ENCODE data around the gene LPP. TPM values are rescaled to one million over a fixed set of nuclear protein-coding genes. Genes with fewer than 3 reads are reported as not detected.

The LPP gene
- total RNA-seq, 6 experiments from 2014 or later, result 84.1 to 121 (median 102) TPM

DNA sequence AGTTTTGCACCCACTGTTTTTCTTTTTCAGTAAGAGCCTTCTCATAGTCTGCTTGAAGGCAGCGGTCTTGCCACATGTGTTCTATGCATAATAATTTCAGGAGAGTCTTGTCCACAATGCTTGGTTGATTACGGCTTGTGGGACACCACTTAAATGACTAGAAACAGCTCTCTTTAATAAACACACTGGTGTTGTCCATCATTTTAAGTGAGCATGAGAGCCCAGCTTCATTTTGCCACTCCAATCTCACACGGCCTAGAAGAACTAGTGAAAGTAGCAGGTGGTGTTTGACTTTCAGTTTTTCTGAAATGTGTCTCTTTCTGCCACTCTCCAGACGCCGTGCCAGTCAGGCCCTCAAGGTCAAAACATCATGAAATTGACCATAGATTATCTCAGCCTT is 292.1 kb downstream of the LPP start:
- peaks cover 5% of the 10 kb centered on the region; the same call in 1 of the 2 replicates for H3K9me3 Mint-ChIP-seq
- peaks cover 28% of the 10 kb centered on the region for H3K36me3 Mint-ChIP-seq (ENCODE audit: low read depth)
- TF ChIP-seq, protein P1, sequence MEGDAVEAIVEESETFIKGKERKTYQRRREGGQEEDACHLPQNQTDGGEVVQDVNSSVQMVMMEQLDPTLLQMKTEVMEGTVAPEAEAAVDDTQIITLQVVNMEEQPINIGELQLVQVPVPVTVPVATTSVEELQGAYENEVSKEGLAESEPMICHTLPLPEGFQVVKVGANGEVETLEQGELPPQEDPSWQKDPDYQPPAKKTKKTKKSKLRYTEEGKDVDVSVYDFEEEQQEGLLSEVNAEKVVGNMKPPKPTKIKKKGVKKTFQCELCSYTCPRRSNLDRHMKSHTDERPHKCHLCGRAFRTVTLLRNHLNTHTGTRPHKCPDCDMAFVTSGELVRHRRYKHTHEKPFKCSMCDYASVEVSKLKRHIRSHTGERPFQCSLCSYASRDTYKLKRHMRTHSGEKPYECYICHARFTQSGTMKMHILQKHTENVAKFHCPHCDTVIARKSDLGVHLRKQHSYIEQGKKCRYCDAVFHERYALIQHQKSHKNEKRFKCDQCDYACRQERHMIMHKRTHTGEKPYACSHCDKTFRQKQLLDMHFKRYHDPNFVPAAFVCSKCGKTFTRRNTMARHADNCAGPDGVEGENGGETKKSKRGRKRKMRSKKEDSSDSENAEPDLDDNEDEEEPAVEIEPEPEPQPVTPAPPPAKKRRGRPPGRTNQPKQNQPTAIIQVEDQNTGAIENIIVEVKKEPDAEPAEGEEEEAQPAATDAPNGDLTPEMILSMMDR (IDR thresholded peaks at IDR 0.05), result no peak
- H3K4me3 Mint-ChIP-seq, result no peak overlapping the region
- H3K27me3 Mint-ChIP-seq (ENCODE audit: insufficient read depth), result no peaks in the 10 kb centered on the region
- no peak for DNase-seq
- H3K4me1 Mint-ChIP-seq (ENCODE audit: low read depth), result peaks cover 14% of the 10 kb centered on the region
- H3K27ac Mint-ChIP-seq, result no peak overlapping the region

DNA sequence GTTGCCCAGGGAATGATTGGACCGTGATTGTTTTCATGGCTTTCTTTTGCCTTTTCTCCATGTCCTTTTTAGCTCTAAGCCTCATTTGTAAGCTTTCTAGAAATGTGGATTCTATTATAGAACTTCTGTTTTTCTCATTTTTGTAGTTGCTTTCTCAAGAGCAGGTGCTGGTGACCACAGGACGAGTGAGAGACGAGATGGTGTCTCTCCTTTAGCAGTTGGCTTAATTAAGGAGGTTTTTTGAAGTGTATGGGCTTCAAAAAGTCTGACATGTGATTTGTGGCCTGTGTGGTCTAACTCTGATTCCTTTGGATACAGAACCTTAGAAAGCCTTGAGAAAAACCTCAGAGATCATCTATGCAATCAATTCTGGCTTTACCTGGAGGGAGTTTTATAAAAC is 292.8 kb downstream of the LPP start:
- no peak for DNase-seq
- Mint-ChIP-seq H3K36me3 (ENCODE audit: low read depth) (peaks cover 28% of the 10 kb centered on the region), H3K4me1 (ENCODE audit: low read depth) (peaks cover 20% of the 10 kb centered on the region), H3K27me3 (ENCODE audit: insufficient read depth) (no peaks in the 10 kb centered on the region), H3K4me3 (no peak overlapping the region), H3K27ac (no peak overlapping the region), H3K9me3 (peaks cover 5% of the 10 kb centered on the region; the same call in 1 of the 2 replicates)
- TF ChIP-seq, protein P1 (IDR thresholded peaks at IDR 0.05), result no peak

DNA sequence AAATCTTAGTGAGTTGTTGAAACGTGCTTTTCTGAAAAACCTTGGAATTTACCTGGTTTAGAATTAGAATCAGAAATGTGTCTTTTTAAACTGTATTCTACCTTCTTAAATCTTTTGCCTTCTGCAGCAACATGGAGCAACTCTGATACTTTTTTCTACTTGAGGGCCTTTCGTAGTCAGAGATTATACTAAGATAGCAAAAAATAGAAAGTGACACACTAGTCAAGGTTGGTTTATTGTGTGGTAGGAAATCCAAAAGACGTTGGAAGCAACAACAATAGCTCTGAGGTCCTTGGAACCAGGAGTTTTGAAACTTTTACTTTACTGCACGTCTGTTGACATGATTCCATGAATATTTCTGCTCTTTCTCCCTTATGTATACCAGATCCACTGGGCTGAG is 294.9 kb downstream of the LPP start:
- no peaks in the 10 kb centered on the region for H3K27me3 Mint-ChIP-seq (ENCODE audit: insufficient read depth)
- H3K36me3 Mint-ChIP-seq (ENCODE audit: low read depth), result peaks cover 12% of the 10 kb centered on the region
- H3K27ac Mint-ChIP-seq, result no peak overlapping the region
- H3K4me1 Mint-ChIP-seq (ENCODE audit: low read depth), result peaks cover 29% of the 10 kb centered on the region
- DNase-seq, result no peak
- no peak overlapping the region for H3K4me3 Mint-ChIP-seq
- TF ChIP-seq, protein P1 (IDR thresholded peaks at IDR 0.05), result no peak
- peaks cover 5% of the 10 kb centered on the region; the same call in 1 of the 2 replicates for H3K9me3 Mint-ChIP-seq

DNA sequence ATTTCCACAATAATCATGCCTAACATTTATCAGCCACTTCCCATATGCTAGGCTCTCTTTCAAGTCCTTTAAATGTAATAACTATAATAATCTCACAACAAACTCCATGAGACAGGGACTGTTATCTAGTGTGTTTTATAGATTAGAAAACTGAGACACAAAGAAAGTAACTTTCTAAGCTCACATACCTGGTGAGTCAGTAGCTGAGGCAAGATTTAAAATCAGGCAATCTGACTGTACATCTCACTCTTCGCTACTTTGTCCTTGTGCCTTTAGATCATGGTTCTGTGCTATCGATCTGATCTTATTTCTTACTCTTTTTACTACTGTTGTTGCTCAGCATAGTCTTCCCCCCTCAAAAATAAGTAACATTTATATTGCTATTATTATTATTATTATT is 295.5 kb downstream of the LPP start:
- H3K9me3 Mint-ChIP-seq, result peaks cover 5% of the 10 kb centered on the region; the same call in 1 of the 2 replicates
- H3K4me1 Mint-ChIP-seq (ENCODE audit: low read depth), result peaks cover 32% of the 10 kb centered on the region
- TF ChIP-seq, protein P1 (IDR thresholded peaks at IDR 0.05), result no peak
- no peak overlapping the region for H3K27ac Mint-ChIP-seq
- H3K4me3 Mint-ChIP-seq, result no peak overlapping the region
- peaks cover 9% of the 10 kb centered on the region for H3K36me3 Mint-ChIP-seq (ENCODE audit: low read depth)
- no peaks in the 10 kb centered on the region for H3K27me3 Mint-ChIP-seq (ENCODE audit: insufficient read depth)
- no peak for DNase-seq

DNA sequence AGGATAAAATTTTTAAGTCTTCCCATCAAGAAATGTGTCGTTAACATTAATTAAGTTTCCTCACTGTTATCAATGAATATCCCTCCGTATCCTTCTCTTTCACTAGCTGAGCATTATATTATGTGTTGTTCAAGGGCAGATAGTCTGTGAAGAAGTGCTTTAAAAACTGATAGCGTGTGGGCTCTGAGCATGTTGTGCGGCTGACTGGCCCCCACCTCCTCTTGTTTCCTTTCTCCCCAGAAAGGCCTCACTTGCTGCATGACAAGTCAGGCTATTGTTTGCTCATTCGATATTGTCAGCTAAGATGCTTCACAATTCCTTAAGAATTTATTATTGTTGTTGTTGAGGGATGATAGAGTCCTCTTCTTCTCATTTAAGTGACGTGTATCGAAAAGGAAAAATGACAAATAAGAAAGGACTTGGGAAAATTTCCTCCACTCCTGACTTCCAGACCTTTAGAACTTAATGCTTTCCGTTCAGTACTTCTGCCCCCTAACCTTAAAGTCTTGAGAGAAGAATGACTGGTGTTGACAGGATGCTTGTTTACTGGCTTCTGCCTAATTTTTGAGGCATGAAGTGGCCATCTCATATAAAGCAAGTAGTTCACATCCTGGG is 298.3 kb downstream of the LPP start:
- Mint-ChIP-seq H3K4me1 (ENCODE audit: low read depth) (peaks cover 53% of the 10 kb centered on the region), H3K27me3 (ENCODE audit: insufficient read depth) (no peaks in the 10 kb centered on the region), H3K36me3 (ENCODE audit: low read depth) (peaks cover 14% of the 10 kb centered on the region), H3K27ac (no peak overlapping the region), H3K9me3 (no peaks in the 10 kb centered on the region), H3K4me3 (no peak overlapping the region)
- TF ChIP-seq, protein P1 (IDR thresholded peaks at IDR 0.05), result no peak
- DNase-seq, result no peak

Measured in HFFc6 (cell line).